GDM1 (cell line): Measurements from ENCODE around the gene NAV2.
"Not testable (repeated sequence)": the region's sequence is repeated elsewhere in the genome, so short reads cannot be mapped to it uniquely, and the experiment has no call there.

Experiments
- DNase-seq: peaks from one replicate; lab custom pipeline; 2025; lab: John Stamatoyannopoulos, UW

The NAV2 gene

GRCh38 chr11:19895776-19896175 lies 183.1 kb downstream of the NAV2 start:
- DNase-seq: no peak

- DNase-seq: peak; percentile 2
Observed at GRCh38 chr11:19903620-19904069, 191.0 kb downstream of the NAV2 start.

GRCh38 chr11:19905280-19905853 lies 192.7 kb downstream of the NAV2 start:
- no peak for DNase-seq

GRCh38 chr11:19906126-19906525 lies 193.5 kb downstream of the NAV2 start:
- DNase-seq: no peak

GRCh38 chr11:19907008-19907579 lies 194.5 kb downstream of the NAV2 start:
- no peak for DNase-seq

- DNase-seq: no peak
Observed at GRCh38 chr11:19907839-19908238, 195.2 kb downstream of the NAV2 start.

GRCh38 chr11:19910931-19911330 lies 198.3 kb downstream of the NAV2 start:
- DNase-seq: no peak

GRCh38 chr11:19912115-19912957 lies 199.7 kb downstream of the NAV2 start:
- DNase-seq: no peak

GRCh38 chr11:19912958-19913892 lies 200.6 kb downstream of the NAV2 start:
- DNase-seq: no peak

GRCh38 chr11:19913893-19914249 lies 201.2 kb downstream of the NAV2 start:
- DNase-seq: no peak

- no peak for DNase-seq
Observed at GRCh38 chr11:19915808-19916207, 203.2 kb downstream of the NAV2 start.

- no peak for DNase-seq
Observed at GRCh38 chr11:19917069-19917468, 204.4 kb downstream of the NAV2 start.

GRCh38 chr11:19918302-19919049 lies 205.8 kb downstream of the NAV2 start:
- DNase-seq: no peak

- no peak for DNase-seq
Observed at GRCh38 chr11:19919050-19919561, 206.5 kb downstream of the NAV2 start.

- no peak for DNase-seq
Observed at GRCh38 chr11:19920982-19921381, 208.3 kb downstream of the NAV2 start.

GRCh38 chr11:19921976-19922688 lies 209.5 kb downstream of the NAV2 start:
- DNase-seq: no peak

GRCh38 chr11:19922689-19923035 lies 210.0 kb downstream of the NAV2 start:
- DNase-seq: no peak

GRCh38 chr11:19923626-19924025 lies 211.0 kb downstream of the NAV2 start:
- DNase-seq: no peak

GRCh38 chr11:19924311-19924710 lies 211.7 kb downstream of the NAV2 start:
- DNase-seq: no peak

GRCh38 chr11:19924716-19925115 lies 212.1 kb downstream of the NAV2 start:
- no peak for DNase-seq

GRCh38 chr11:19927403-19927802 lies 214.8 kb downstream of the NAV2 start:
- DNase-seq: not testable (repeated sequence)
